NCI-H526 (cell line): ENCODE measurements around the gene AOPEP.
A peak's percentile ranks its signal among the peaks of the same experiment; 100 is the strongest.

ENCODE experiments used
- DNase-seq, 2 experiments: peaks; one replicate each; lab custom pipeline; 2025; lab: John Stamatoyannopoulos, UW

AOPEP gene

DNA sequence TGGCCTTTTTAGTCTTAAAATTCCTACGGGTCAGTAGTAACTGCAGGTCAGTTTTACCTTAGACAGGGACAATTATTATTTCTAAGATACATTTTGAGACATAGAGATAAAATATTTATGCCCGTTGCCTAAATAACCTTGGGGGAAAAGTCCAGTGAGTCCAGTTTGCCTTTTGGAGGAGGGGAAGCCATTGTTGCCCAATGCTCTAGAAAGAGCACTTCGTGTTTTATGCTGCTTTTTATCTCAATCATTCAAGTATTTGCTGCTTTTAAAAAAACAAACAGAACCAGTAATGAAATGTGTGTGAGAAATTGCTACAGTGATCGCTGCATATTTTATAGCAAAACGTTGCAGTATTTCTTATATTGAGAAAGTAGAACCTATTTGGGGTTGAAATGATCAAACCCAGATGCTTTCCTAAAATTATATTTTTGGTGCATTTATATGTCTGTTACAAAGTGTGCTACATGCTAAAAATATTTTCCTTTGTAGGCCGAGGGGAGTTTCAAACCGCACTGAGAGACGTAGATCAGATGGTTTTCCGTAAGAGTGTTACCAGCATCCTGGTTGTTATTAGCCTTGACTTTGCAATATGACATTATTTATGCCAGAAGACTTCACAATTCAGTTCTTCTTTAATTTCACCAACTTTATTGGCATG, 266.8 kb downstream of the AOPEP start:
- DNase-seq = no peak

DNA sequence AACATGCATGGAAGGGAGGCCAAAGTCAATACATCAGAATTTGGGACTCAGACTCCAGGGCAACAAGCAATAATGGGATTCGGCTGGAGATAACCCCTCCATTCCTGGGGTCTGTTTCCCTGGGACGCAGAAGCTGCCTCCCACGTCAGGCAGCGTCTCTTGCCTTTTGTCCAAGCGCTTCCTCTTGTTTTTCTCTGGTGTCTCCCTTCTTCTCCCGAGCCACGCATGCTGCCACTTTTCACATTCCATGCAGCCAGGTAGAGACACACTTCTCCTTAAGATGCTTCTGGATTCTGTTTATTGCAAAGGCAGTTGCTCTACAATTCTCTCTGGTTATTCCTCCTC, 267.3 kb downstream of the AOPEP start:
- DNase-seq = no peak

- no peak for DNase-seq
Measured at GRCh38 chr9:94995048-94995693, 268.7 kb downstream of the AOPEP start.

GRCh38 chr9:94996641-94997040, 270.1 kb downstream of the AOPEP start:
- DNase-seq = no peak

DNA sequence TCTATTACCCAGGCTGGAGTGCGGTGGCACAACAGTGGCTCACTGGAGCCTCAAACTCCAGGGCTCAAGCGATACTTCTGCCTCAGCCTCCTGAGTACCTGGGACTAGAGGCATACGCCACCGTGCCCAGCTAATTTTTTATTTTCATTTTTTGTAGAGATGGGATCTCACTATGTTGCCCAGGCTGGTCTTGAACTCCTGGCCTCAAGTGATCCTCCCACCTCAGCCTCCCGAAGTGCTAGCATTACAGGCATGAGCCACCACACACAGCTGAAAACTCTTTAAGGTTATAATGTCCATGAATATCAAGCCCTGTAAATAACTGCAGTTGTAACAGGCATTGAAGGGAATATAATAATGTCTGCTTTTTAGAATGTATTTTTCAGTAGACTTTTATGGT, 271.2 kb downstream of the AOPEP start:
- no peak for DNase-seq

DNA sequence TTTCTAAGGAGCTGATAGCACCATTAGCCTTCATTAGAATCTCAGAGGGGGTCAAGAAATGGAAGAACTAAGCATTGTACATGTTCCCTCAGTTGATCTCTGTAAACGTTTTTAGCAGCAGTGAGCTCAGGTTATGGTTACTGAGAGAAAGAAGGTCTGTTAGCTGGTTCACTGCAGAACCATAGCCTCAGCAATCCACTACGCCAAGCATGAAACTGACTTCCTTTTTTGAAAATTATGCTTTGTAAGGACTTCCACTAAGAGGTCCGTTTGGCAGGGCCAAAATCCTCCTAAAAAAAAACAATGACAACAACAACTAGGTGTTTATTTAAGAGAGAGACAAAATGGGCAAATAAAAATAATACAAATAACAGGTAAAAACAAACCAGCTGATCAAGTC, 273.3 kb downstream of the AOPEP start:
- no peak for DNase-seq

DNA sequence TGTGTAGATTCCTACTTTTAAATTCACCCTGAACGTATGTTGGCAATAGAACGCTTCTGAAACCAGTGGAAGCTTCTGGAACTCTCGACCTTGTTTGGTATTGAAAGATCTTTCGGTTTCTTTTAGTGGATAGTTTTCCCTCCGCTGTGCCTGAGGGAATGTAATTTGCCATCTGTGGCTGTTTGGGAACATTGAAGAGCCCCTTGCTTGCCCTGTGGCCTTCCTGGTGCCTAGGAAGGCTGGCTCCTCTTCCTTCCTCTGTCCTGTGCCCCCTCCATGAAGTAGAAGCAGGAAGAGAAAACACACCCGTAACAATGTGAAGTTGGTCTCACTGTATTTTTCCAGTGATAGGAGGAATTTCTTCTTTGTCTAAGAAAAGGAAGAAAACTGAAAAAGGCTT, 274.3 kb downstream of the AOPEP start:
- no peak for DNase-seq

DNA sequence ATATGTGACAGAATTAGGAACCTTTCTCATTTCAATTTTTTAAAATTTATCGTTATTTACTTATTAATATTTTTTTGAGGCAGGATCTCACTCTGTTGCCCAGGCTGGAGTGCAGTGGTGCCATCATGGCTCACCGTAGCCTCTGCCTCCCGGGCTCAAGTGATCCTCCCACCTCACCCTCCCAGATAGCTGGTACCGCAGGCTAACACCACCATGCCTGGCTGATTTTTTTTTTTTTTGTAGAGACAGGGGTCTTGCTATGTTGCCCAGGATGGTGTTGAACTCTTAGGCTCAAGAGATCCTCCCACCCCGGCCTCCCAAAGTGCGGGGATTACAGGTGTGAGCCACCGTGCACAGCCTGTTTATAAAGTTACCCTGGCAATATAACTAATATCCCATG, 275.2 kb downstream of the AOPEP start:
- DNase-seq = no peak

- DNase-seq = peak in 1 of 2 experiments; percentile 69
Measured at GRCh38 chr9:95003689-95004410, 277.4 kb downstream of the AOPEP start.

DNA sequence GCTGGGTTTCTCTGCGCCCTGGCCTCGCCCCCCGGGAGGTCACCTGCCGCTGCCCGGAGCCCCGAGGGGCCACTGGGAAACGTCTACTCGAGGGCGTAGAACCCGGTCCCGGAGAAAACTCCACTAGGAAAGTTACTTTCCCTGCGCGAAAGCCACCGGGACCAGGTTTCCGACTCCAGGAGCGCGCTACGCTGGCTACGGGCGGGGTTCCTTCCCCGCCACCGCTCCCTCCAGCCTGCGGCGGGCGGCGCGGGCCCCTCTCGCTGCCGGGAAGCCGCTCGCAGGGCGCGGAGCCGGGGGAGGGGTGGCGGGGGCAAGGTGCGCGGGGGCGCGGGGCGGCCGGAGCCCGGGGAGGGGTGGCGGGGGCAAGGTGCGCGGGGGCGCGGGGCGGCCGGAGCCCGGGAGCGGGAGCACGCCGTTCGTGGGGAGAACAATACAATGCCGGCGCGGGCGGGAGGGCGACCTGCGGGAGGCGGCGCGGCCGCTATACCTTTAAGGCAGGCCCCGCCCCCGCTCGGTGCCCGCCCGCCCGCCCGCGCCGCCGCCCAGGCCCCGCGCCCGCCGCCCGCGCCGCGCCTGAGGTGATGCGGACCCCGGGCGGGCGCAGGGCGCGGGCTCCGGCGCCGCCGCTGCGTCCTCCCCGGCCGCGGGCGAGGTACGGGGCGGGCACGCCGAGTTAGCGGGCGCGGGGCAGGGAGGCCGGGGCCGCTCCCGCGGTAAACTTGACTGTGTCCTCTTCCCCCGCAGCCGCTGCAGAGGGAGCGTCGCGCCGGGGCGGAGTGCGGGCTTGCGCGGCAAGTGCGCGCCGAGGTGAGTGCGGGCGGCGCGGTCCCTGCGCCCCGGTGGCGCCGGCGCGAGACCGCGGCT, 278.1 kb downstream of the AOPEP start:
- DNase-seq = peak in 1 of 2 experiments; percentile 71

DNA sequence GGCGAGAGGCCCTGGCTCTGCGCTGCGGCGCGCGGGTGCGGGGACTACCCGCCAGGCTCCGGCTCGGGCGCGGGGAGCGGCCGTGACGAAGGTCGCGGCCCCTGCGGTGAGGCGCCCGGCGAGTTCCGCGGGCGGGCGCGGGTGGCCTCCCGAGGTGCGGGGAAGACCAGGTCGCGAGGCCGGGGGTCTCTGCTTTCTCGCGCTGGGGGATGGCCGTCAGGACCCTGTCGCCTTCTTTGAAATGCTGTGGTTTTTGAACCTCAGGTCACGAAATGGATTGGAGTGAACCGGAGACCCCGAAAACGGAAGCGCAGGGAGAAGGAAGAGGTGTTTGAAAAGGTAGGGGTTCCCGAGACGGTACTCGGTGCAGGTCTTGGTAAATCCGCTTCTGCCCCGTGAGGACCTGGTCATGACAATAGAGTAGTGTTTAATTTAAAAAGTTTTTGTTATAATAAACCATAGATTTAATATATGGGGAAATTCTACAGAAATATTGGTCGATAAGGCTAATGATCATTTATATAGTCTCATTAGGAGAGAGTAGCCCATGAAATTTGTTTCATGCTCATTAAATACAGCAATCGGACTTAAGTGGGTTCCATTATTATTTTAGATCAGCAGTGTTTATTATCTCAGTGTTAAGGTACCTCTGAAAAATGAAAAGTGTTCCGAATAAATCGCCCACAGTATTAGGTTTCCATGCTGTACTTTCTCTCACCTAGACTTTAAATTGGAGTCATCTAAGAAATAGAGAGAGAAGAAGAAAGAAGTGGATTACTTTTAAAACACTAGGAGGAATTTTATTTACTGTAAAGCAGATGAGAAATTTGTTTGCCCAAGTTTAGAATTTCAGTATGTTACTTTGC, 279.0 kb downstream of the AOPEP start:
- DNase-seq = peak in 1 of 2 experiments; percentile 38

- DNase-seq = peak in 1 of 2 experiments; percentile 36
Measured at GRCh38 chr9:95007226-95007869, 280.8 kb downstream of the AOPEP start.

GRCh38 chr9:95008151-95008771, 281.8 kb downstream of the AOPEP start:
- DNase-seq = peak; percentile 61 to 62

GRCh38 chr9:95009459-95009858, 283.0 kb downstream of the AOPEP start:
- DNase-seq = peak in 1 of 2 experiments; percentile 8

- peak; percentile 83 for DNase-seq
Measured at GRCh38 chr9:95010431-95010838, 283.9 kb downstream of the AOPEP start.

DNA sequence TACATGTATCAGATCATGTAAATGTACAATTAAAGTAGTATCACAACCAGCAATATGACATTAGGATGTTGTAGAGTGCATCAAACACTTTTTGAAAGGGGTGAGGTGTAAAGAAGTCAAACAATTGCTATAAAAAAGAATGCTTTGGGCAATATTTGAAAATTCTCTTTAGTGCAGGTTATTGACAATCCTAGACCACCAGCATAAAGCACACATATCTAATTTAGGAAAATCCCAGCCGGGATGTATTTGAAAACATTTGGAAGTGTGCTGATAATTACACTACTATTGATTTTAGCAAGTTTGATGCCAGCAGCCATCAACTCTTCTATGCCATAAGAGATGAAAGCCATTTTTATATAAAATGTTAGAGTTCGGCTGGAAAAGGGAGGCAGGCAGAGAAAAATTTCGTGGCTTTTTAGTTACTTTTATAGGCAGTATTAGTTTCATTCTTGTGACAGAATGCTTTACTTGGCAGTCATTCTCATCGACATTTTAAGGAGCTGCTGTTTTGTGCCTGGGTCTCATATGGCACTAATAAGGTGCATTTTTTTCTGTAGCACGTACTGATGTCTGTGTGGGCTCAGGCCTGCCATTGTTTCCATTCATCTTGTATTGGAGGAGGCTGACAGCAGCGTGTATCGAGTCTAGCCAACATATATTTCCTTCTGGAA, 285.7 kb downstream of the AOPEP start:
- no peak for DNase-seq

GRCh38 chr9:95012902-95013301, 286.4 kb downstream of the AOPEP start:
- no peak for DNase-seq

DNA sequence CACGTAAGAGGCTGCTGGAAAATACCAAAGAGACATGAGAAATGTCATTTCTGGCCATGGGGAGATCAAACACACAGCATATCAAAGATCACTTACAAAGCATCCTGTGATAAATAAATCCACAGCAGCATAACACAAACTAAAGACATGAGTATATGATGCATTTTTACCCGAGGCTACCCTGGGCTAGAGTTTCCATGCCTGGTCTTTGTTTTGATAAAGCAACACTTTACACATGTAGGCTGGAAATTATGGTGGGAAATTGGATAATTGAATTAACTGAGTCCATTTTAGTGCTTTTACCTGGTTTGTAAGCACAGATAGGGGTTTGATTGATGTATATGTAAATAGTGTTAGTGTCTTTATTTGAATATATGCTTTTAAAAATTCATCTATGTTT, 288.4 kb downstream of the AOPEP start:
- peak in 1 of 2 experiments; percentile 33 for DNase-seq

GRCh38 chr9:95015569-95015968, 289.1 kb downstream of the AOPEP start:
- DNase-seq = no peak

DNA sequence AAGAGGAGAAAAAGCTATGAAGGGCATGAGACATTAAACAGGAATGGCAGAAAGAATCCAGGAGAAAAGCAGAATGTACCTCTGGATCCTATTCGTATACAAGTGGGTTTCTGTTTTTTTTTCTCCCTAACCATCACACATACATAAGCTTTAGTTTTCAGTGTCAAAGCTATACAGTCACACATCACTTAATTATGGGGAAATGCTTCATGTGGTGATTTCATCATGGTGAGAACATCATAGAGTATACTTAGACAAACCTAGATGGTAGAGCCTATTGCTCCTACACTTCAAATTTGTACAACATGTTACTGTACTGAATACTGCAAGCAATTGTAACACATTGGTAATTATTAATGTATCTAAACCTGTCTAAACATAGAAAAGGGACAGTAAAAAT, 290.6 kb downstream of the AOPEP start:
- DNase-seq = no peak
